HuH-7.5 (cell line): ENCODE results near the gene CCR7.

Experiments
- DNase-seq: peaks from one replicate; pipeline ENCODE4 v3.0.0; 2011; ENCODE audit warnings: low spot score

CCR7 gene

GRCh38 chr17:40516581-40517285, 48.5 kb downstream of the CCR7 start:
- no peak for DNase-seq

DNA sequence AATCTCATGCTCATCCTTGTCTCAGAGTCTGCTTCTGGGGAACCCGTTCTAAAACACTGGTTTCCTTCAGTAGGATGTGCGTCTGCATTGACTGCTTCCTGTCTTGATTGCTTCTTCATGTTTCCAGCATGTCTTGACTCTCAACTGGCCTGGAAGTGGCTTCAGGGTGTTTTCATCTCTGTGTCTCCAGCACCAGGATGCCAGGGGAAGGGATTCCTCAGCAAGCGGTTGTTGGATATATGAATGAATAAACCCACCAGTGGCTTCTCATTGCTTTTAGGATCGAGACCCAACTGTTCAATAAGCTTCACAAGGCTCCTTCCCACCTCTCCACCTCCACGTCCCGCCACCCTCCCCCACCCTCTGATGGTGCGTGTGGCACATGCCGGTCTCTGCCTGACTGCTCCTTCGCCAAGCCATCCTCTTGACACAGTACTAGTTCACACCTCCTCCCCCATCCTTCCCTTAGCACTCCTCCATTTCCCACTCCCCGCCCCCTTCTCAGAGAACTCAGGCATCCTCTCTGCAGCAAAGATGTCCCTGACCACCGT, 49.7 kb downstream of the CCR7 start:
- DNase-seq, result no peak

GRCh38 chr17:40515011-40515410, 50.3 kb downstream of the CCR7 start:
- DNase-seq, result no peak

- no peak for DNase-seq
Observed at GRCh38 chr17:40514013-40514875, 51.0 kb downstream of the CCR7 start.

DNA sequence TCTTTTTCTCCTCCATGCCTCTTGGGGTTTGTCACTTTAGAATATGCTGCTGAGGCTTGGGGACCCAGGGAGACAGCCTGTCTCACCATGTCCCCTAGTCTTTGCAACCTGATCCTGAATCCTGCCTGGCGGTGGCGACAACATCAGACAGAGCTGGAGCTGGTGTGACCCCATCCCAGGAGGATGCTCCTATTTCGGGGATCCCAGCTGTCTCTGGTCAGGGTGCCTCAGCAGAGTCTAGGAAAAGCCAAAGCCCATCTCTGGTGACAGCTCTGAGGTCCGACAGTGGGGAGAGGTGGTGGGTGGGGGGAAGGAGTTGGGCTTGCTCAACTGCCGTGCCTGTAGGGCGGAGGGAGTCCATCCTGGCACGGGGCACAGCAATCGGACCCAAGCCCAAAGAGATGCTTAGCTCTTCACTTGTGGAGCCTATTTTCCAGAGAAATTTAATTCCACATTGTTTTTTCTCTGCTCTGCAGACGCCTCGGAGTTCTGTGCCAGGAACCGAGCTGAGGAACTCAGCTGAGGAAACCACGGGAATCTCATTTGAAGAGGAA, 53.5 kb downstream of the CCR7 start:
- DNase-seq, result no peak

GRCh38 chr17:40511136-40511535, 54.1 kb downstream of the CCR7 start:
- DNase-seq, result no peak

DNA sequence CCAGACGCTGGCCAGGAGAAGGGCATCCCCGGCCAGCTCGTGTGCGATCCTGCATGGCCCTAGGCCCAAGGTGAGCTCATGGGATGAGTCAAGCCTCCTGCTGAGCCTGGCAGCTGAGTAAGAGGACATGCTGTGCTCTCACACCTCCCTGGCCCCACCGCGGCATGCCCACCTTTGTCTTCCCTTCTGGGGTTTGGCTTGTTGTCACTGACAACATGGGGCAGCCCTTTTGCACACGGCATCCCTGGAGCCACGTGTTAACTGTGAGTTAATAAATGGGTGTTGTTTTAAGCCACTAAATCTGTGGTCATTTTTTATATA, 55.0 kb downstream of the CCR7 start:
- no peak for DNase-seq

- no peak for DNase-seq
Observed at GRCh38 chr17:40509626-40510327, 55.5 kb downstream of the CCR7 start.

- DNase-seq, result no peak
Observed at GRCh38 chr17:40506786-40507185, 58.5 kb downstream of the CCR7 start.
